BLaER1 treated with 17β-estradiol and CSF1 and Interleukin-3, amounts not matched to agents 10 nM and 100 nM (cell line): ENCODE measurements around the gene AIG1.

Source experiments
- H3K27ac ChIP-seq, 11 experiments: shearing (Covaris generic); formaldehyde crosslinking; 2 replicates each; pipeline ENCODE4 v1.8.1; 2022
- H3K27me3 ChIP-seq, 11 experiments: shearing (Covaris generic); formaldehyde crosslinking; 2 replicates each; pipeline ENCODE4 v1.8.1; 2022
- H3K36me3 ChIP-seq, 11 experiments: shearing (Covaris generic); formaldehyde crosslinking; 2 replicates each; pipeline ENCODE4 v1.8.1; 2022
- H3K4me1 ChIP-seq, 10 experiments: shearing (Covaris generic); formaldehyde crosslinking; 2 replicates each; pipeline ENCODE4 v1.8.1; 2022
- H3K4me2 ChIP-seq, 11 experiments: shearing (Covaris generic); formaldehyde crosslinking; 2 replicates each; pipeline ENCODE4 v1.8.1; 2022
- H3K4me3 ChIP-seq, 10 experiments: shearing (Covaris generic); formaldehyde crosslinking; 2 replicates each; pipeline ENCODE4 v1.8.1; 2022
- H3K9ac ChIP-seq, 11 experiments: shearing (Covaris generic); formaldehyde crosslinking; 2 replicates each; pipeline ENCODE4 v1.8.1; 2022
- H3K9me3 ChIP-seq, 11 experiments: shearing (Covaris generic); formaldehyde crosslinking; replicated peaks in 1 of 11; 2 replicates each; pipeline ENCODE4 v1.8.1; 2022
- H4K20me1 ChIP-seq, 11 experiments: shearing (Covaris generic); formaldehyde crosslinking; 2 replicates each; pipeline ENCODE4 v1.8.1; 2022
- Cebpa-rat ChIP-seq, 11 experiments: shearing (Covaris generic); IDR thresholded peaks; 2 replicates each; pipeline ENCODE4 v1.8.1; 2022

Gene AIG1

GRCh38 chr6:143098054-143098671, 37.5 kb downstream of the AIG1 start:
- no peaks in the 10 kb centered on the region for H3K27me3 ChIP-seq
- H3K4me1 ChIP-seq: peaks cover 12 to 34% (median 17%) of the 10 kb centered on the region in 10 experiments
- H3K4me2 ChIP-seq: peak overlapping the region; percentile 35 to 84 (median 52)
- H4K20me1 ChIP-seq: no peaks in the 10 kb centered on the region
- no peak for TF ChIP-seq Cebpa-rat (IDR thresholded peaks at IDR 0.05)
- no peaks in the 10 kb centered on the region for H3K9me3 ChIP-seq
- peak overlapping the region in 3 of 11 experiments; percentile 3 to 22 (median 11); a peak in 2 of 22 replicates for H3K9ac ChIP-seq
- peak overlapping the region in 7 of 11 experiments; percentile 11 to 63 (median 48); a peak in 11 of 22 replicates for H3K27ac ChIP-seq
- no peaks in the 10 kb centered on the region for H3K36me3 ChIP-seq
- peak overlapping the region in 3 of 10 experiments; percentile 25 to 35 (median 27); a peak in 3 of 20 replicates for H3K4me3 ChIP-seq

GRCh38 chr6:143099647-143100046, 39.0 kb downstream of the AIG1 start:
- Histone ChIP-seq H4K20me1 (no peaks in the 10 kb centered on the region), H3K36me3 (no peaks in the 10 kb centered on the region), H3K9me3 (no peaks in the 10 kb centered on the region), H3K4me1 (peaks cover 12 to 34% (median 17%) of the 10 kb centered on the region in 10 experiments), H3K27me3 (no peaks in the 10 kb centered on the region), H3K4me2 (no peak overlapping the region), H3K27ac (no peak overlapping the region), H3K4me3 (no peak overlapping the region), H3K9ac (no peak overlapping the region)
- no peak for TF ChIP-seq Cebpa-rat (IDR thresholded peaks at IDR 0.05)

- Histone ChIP-seq H3K27me3 (no peaks in the 10 kb centered on the region), H3K9ac (no peak overlapping the region), H3K27ac (no peak overlapping the region), H4K20me1 (no peaks in the 10 kb centered on the region), H3K36me3 (no peaks in the 10 kb centered on the region), H3K9me3 (no peaks in the 10 kb centered on the region), H3K4me3 (no peak overlapping the region), H3K4me1 (peaks cover 12 to 34% (median 17%) of the 10 kb centered on the region in 10 experiments), H3K4me2 (no peak overlapping the region)
- peak in 3 of 11 experiments; percentile 21 to 43 (median 30); a peak in 2 of 22 replicates for TF ChIP-seq Cebpa-rat (IDR thresholded peaks at IDR 0.05)
These were observed 39.7 kb downstream of the AIG1 start for GRCh38 chr6:143100429-143100828.

- TF ChIP-seq Cebpa-rat (IDR thresholded peaks at IDR 0.05): no peak
- no peaks in the 10 kb centered on the region for H3K9me3 ChIP-seq
- H3K27ac ChIP-seq: no peak overlapping the region
- no peaks in the 10 kb centered on the region for H4K20me1 ChIP-seq
- H3K9ac ChIP-seq: no peak overlapping the region
- no peaks in the 10 kb centered on the region for H3K27me3 ChIP-seq
- H3K4me1 ChIP-seq: peaks cover 0 to 8% (median 0%) of the 10 kb centered on the region in 10 experiments; a peak in 6 of 20 replicates
- H3K4me3 ChIP-seq: no peak overlapping the region
- no peak overlapping the region for H3K4me2 ChIP-seq
- H3K36me3 ChIP-seq: no peaks in the 10 kb centered on the region
These were observed 43.2 kb downstream of the AIG1 start for GRCh38 chr6:143103916-143104315.

DNA sequence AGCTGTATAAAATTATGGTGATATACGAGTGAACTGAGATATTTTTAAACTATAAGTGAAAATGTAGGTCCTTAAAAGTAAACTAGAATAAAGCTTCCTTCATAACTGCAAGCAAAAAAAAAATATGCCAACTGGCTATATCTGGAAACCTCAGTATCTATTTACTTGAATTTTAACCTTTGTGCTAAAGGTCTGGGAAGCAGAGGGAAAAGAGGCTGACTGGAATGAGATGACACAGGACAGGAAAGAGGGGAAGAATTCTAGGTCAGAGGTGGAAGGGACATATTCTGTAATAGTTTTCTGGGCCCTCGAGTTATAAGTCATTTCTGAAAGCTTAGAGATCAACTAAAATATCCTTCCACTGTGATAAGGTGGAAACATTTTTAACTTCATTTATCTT, 46.8 kb downstream of the AIG1 start:
- Histone ChIP-seq H3K9me3 (no peaks in the 10 kb centered on the region), H3K36me3 (no peaks in the 10 kb centered on the region), H4K20me1 (no peaks in the 10 kb centered on the region), H3K4me3 (no peak overlapping the region), H3K9ac (no peak overlapping the region), H3K4me1 (peaks cover 0 to 3% (median 0%) of the 10 kb centered on the region in 10 experiments; a peak in 1 of 20 replicates), H3K27me3 (no peaks in the 10 kb centered on the region), H3K4me2 (no peak overlapping the region), H3K27ac (no peak overlapping the region)
- no peak for TF ChIP-seq Cebpa-rat (IDR thresholded peaks at IDR 0.05)

- no peak for TF ChIP-seq Cebpa-rat (IDR thresholded peaks at IDR 0.05)
- Histone ChIP-seq H3K4me1 (peaks cover 0 to 3% (median 0%) of the 10 kb centered on the region in 10 experiments; a peak in 1 of 20 replicates), H4K20me1 (no peaks in the 10 kb centered on the region), H3K9ac (no peak overlapping the region), H3K4me2 (no peak overlapping the region), H3K27ac (no peak overlapping the region), H3K9me3 (no peaks in the 10 kb centered on the region), H3K27me3 (no peaks in the 10 kb centered on the region), H3K36me3 (no peaks in the 10 kb centered on the region), H3K4me3 (no peak overlapping the region)
These were observed 47.4 kb downstream of the AIG1 start for GRCh38 chr6:143107911-143108761.

DNA sequence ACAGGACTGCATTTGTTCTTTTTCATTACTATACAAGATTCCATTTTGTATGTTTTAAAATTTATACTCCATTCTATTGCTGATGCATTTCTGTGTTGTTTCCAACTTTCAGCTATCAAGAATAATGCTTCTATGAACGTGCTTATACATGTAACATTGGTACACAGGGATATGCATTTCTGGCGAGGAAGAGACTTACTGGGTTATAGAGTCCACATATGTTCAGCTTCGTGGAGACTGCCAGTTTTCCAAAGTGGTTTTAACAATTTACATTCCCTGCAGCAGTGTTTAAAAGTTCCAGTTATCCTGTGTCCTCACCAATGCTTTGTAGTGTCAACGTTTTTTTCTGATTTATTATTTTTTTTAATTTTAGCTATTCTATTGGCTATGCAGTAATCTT, 48.5 kb downstream of the AIG1 start:
- Histone ChIP-seq H3K4me2 (no peak overlapping the region), H3K9me3 (no peaks in the 10 kb centered on the region), H3K4me3 (no peak overlapping the region), H3K27ac (no peak overlapping the region), H3K4me1 (peaks cover 0 to 3% (median 0%) of the 10 kb centered on the region in 10 experiments; a peak in 1 of 20 replicates), H3K36me3 (no peaks in the 10 kb centered on the region), H3K9ac (no peak overlapping the region), H4K20me1 (no peaks in the 10 kb centered on the region), H3K27me3 (no peaks in the 10 kb centered on the region)
- no peak for TF ChIP-seq Cebpa-rat (IDR thresholded peaks at IDR 0.05)

DNA sequence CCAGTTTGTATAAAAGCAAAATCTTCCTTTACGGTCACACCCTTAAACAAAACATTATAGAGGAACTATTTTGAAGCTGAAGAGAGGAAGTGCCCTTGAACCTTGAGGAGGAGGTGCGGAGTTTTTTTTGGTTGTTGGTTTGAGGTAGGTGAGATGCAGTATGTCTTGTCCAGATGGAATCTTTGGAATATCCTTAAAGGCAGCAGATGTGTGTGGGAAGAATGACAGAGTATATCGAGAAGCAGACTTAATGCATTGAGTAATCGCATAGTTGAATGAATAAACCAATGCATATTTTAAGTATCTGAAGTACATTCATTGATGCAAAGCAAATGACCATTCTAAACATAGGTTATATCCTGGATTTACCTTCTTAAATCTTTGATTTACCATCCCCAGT, 49.9 kb downstream of the AIG1 start:
- TF ChIP-seq Cebpa-rat (IDR thresholded peaks at IDR 0.05): no peak
- Histone ChIP-seq H3K9me3 (no peaks in the 10 kb centered on the region), H3K4me3 (no peak overlapping the region), H3K27me3 (no peaks in the 10 kb centered on the region), H3K4me1 (peaks cover 0 to 3% (median 0%) of the 10 kb centered on the region in 10 experiments; a peak in 1 of 20 replicates), H3K27ac (no peak overlapping the region), H3K4me2 (no peak overlapping the region), H3K9ac (no peak overlapping the region), H4K20me1 (no peaks in the 10 kb centered on the region), H3K36me3 (no peaks in the 10 kb centered on the region)

DNA sequence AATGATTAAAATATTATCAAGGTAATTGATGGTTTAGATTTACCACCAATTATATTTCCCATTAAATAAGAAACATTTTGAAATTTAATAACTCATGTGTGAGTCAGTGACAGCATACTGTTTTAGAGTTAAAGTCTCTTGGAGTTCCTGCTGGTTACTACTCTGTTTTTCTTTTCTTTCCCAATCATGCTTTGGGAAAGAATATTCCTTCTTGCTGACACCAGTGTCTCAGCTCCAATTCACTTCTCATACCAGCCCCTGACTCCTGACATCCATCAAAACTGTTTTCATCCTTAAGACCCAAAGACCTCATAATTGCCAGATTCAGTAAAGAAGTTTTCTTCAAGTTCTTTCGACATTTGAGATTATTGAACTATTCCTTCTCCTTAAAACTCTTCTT, 50.3 kb downstream of the AIG1 start:
- no peak for TF ChIP-seq Cebpa-rat (IDR thresholded peaks at IDR 0.05)
- Histone ChIP-seq H3K36me3 (no peaks in the 10 kb centered on the region), H3K9ac (no peak overlapping the region)

More for the DNA sequence above, 50.3 kb downstream of the AIG1 start:
- Histone ChIP-seq H3K27ac (no peak overlapping the region), H3K9me3 (no peaks in the 10 kb centered on the region), H3K4me2 (no peak overlapping the region), H3K4me3 (no peak overlapping the region), H3K4me1 (peaks cover 0 to 3% (median 0%) of the 10 kb centered on the region in 10 experiments; a peak in 1 of 20 replicates), H4K20me1 (no peaks in the 10 kb centered on the region), H3K27me3 (no peaks in the 10 kb centered on the region)
